Measurements from ENCODE around the gene TNF. TPM values are rescaled to one million over a fixed set of nuclear protein-coding genes. Genes with fewer than 3 reads are reported as not detected.

TNF gene
- total and polyA plus RNA-seq, 2 of the 13 experiments (the other 11 are each of a cell fraction or from before 2014, with no cell fraction given): not detected

- TF ChIP-seq ZNF768 (CRISPR knock-in tag; IDR thresholded peaks at IDR 0.05) (no peak), IKZF4 (CRISPR knock-in tag; IDR thresholded peaks at IDR 0.05; ENCODE audit: borderline replicate concordance, low read depth, not compliant biosample characterization) (no peak), SUZ12 (IDR thresholded peaks at IDR 0.05; ENCODE audit: low read depth, low read length) (no peak), TBX2 (CRISPR knock-in tag; IDR thresholded peaks at IDR 0.05; ENCODE audit: borderline replicate concordance) (peak; percentile 43; the same call in 1 of the 2 replicates), ZNF317 (CRISPR knock-in tag; IDR thresholded peaks at IDR 0.05) (no peak), NR2F6 (IDR thresholded peaks at IDR 0.05) (no peak; the same call in 1 of the 2 replicates), NR2F6 (CRISPR knock-in tag; IDR thresholded peaks at IDR 0.05) (no peak), ZSCAN30 (CRISPR knock-in tag; IDR thresholded peaks at IDR 0.05) (no peak), ZBTB43 (CRISPR knock-in tag; conservative IDR thresholded peaks at IDR 0.05) (no peak), ZNF260 (CRISPR knock-in tag; IDR thresholded peaks at IDR 0.05; ENCODE audit: borderline replicate concordance, low read depth) (no peak), ZFP1 (CRISPR knock-in tag; IDR thresholded peaks at IDR 0.05) (no peak), ZBTB7B (CRISPR knock-in tag; IDR thresholded peaks at IDR 0.05) (no peak), ZNF674 (CRISPR knock-in tag; IDR thresholded peaks at IDR 0.05; ENCODE audit: low read depth) (no peak), ZFY (CRISPR knock-in tag; IDR thresholded peaks at IDR 0.05) (peak; percentile 92), CERS6 (CRISPR knock-in tag; IDR thresholded peaks at IDR 0.05) (no peak), SSRP1 (CRISPR knock-in tag; IDR thresholded peaks at IDR 0.05) (no peak; the same call in 1 of the 2 replicates), CBX5 (CRISPR knock-in tag; IDR thresholded peaks at IDR 0.05; ENCODE audit: borderline replicate concordance) (peak; percentile 83; the same call in 1 of the 2 replicates), GLI4 (CRISPR knock-in tag; IDR thresholded peaks at IDR 0.05; ENCODE audit: borderline replicate concordance) (no peak), SIX4 (CRISPR knock-in tag; IDR thresholded peaks at IDR 0.05) (no peak), ARNT (IDR thresholded peaks at IDR 0.05) (no peak), KAT7 (CRISPR knock-in tag; IDR thresholded peaks at IDR 0.05; ENCODE audit: borderline replicate concordance) (no peak), PITX1 (CRISPR knock-in tag; IDR thresholded peaks at IDR 0.05) (no peak), SNRNP70 (IDR thresholded peaks at IDR 0.05; ENCODE audit: low read depth, low read length) (no peak), ZNF354B (CRISPR knock-in tag; IDR thresholded peaks at IDR 0.05) (no peak), ZNF772 (CRISPR knock-in tag; IDR thresholded peaks at IDR 0.05) (peak; percentile 63; the same call in 1 of the 2 replicates), ZNF761 (CRISPR knock-in tag; conservative IDR thresholded peaks at IDR 0.05) (no peak), HNRNPUL1 (IDR thresholded peaks at IDR 0.05; ENCODE audit: low read depth, low read length) (no peak), BATF2 (CRISPR knock-in tag; IDR thresholded peaks at IDR 0.05) (peak; percentile 63; the same call in 1 of the 2 replicates), ZEB1 (IDR thresholded peaks at IDR 0.05; ENCODE audit: insufficient replicate concordance, low read depth) (peak; percentile 72), BHLHE40 (IDR thresholded peaks at IDR 0.05; ENCODE audit: low read length) (no peak), NFIB (CRISPR knock-in tag; IDR thresholded peaks at IDR 0.05; ENCODE audit: borderline replicate concordance) (no peak), FOXA1 (IDR thresholded peaks at IDR 0.05) (0 out of 2 replicates have a peak, but pooled peaks have one; percentile 32), FOXA1 (CRISPR knock-in tag; IDR thresholded peaks at IDR 0.05) (0 out of 2 replicates have a peak, but pooled peaks have one; percentile 27)
Measured at GRCh38 chr6:31546958-31547726, 28.2 kb upstream of the TNF start, which contains the start of gene NFKBIL1 (continued).
